ENCODE measurements around the gene IRF6. TPM values are rescaled to one million over a fixed set of nuclear protein-coding genes. Genes with fewer than 3 reads are reported as not detected.

Gene IRF6
- total RNA-seq, 1 experiment from 2014 or later, result 44.1 TPM

- CTCF ChIA-PET, result interaction anchor here (0.7 to 0.8 kb wide), 2 partner anchors 80 to 906 kb away, joined by 3 to 6 read pairs; no protein-coding TSS in a partner anchor
- Mint-ChIP-seq H3K27ac (ENCODE audit: unreplicated experiment) (no peak overlapping the region), H3K4me1 (ENCODE audit: low read depth, unreplicated experiment) (peaks cover 50% of the 10 kb centered on the region), H3K27me3 (ENCODE audit: unreplicated experiment) (no peaks in the 10 kb centered on the region), H3K4me3 (ENCODE audit: low read depth, unreplicated experiment) (peak overlapping the region; percentile 82), H3K9me3 (ENCODE audit: low read depth, unreplicated experiment) (no peaks in the 10 kb centered on the region), H3K36me3 (ENCODE audit: insufficient read depth, unreplicated experiment) (peaks cover 77% of the 10 kb centered on the region)
- no TSS peak for BruUV-seq (replicated peaks)
- intact Hi-C loops (cut with micrococcal nuclease; ENCODE audit: unreplicated experiment), result loop anchor here (5.0 to 10.0 kb wide), 2 partner anchors 82 to 175 kb away; partner anchors contain the start of gene LAMB3
- no peak for TF ChIP-seq CTCF (IDR thresholded peaks at IDR 0.05; ENCODE audit: unreplicated experiment)
- no peak for DNase-seq
Measured at GRCh38 chr1:209829716-209830115, 23.8 kb upstream of the IRF6 start.

- BruUV-seq (replicated peaks), result no TSS peak
- intact Hi-C loops (cut with micrococcal nuclease; ENCODE audit: unreplicated experiment), result loop anchor here (5.0 to 10.0 kb wide), 2 partner anchors 80 to 173 kb away; partner anchors contain the start of gene LAMB3
Measured at GRCh38 chr1:209827384-209828262, 21.7 kb upstream of the IRF6 start, which contains the start of gene UTP25. Gene UTP25 (plus strand): TSS chr1:209827972. CDS start chr1:209828064, 92 bp downstream.

GRCh38 chr1:209825591-209826434 is 19.9 kb upstream of the IRF6 start:
- H3K27me3 Mint-ChIP-seq (ENCODE audit: unreplicated experiment), result no peaks in the 10 kb centered on the region
- no TSS peak for BruUV-seq (replicated peaks)
- DNase-seq, result peak; percentile 48
- intact Hi-C loops (cut with micrococcal nuclease; ENCODE audit: unreplicated experiment), result loop anchor here (5.0 to 10.0 kb wide), 2 partner anchors 79 to 171 kb away; partner anchors contain the start of gene LAMB3
- H3K27ac Mint-ChIP-seq (ENCODE audit: unreplicated experiment), result peak overlapping the region; percentile 92
- H3K4me1 Mint-ChIP-seq (ENCODE audit: low read depth, unreplicated experiment), result peaks cover 67% of the 10 kb centered on the region
- no peak for TF ChIP-seq CTCF (IDR thresholded peaks at IDR 0.05; ENCODE audit: unreplicated experiment)
- peaks cover 42% of the 10 kb centered on the region for H3K36me3 Mint-ChIP-seq (ENCODE audit: insufficient read depth, unreplicated experiment)
- peak overlapping the region; percentile 43 for H3K4me3 Mint-ChIP-seq (ENCODE audit: low read depth, unreplicated experiment)
- CTCF ChIA-PET, result interaction anchor here (0.6 to 1.5 kb wide), 6 partner anchors 15 to 173 kb away, joined by 3 to 9 read pairs (median 4); partner anchors contain the start of gene IRF6
- H3K9me3 Mint-ChIP-seq (ENCODE audit: low read depth, unreplicated experiment), result no peaks in the 10 kb centered on the region

More at GRCh38 chr1:209827384-209828262, 21.7 kb upstream of the IRF6 start, which contains the start of gene UTP25:
- H3K27ac Mint-ChIP-seq (ENCODE audit: unreplicated experiment), result peak within 1 kb of the TSS; percentile 92
- H3K9me3 Mint-ChIP-seq (ENCODE audit: low read depth, unreplicated experiment), result no peaks in the 10 kb centered on the region
- DNase-seq, result peak; percentile 94
- peaks cover 56% of the 10 kb centered on the region for H3K36me3 Mint-ChIP-seq (ENCODE audit: insufficient read depth, unreplicated experiment)
- H3K4me1 Mint-ChIP-seq (ENCODE audit: low read depth, unreplicated experiment), result peaks cover 67% of the 10 kb centered on the region
- H3K4me3 Mint-ChIP-seq (ENCODE audit: low read depth, unreplicated experiment), result peak within 1 kb of the TSS; percentile 82
- CTCF ChIA-PET, result interaction anchor here (0.7 to 1.4 kb wide), 3 partner anchors 12 to 20 kb away, joined by 3 to 5 read pairs (median 3); no protein-coding TSS in a partner anchor
- TF ChIP-seq CTCF (IDR thresholded peaks at IDR 0.05; ENCODE audit: unreplicated experiment), result peak; percentile 59
- H3K27me3 Mint-ChIP-seq (ENCODE audit: unreplicated experiment), result no peaks in the 10 kb centered on the region
